ENCODE measurements around the gene TRIM2.

DNA sequence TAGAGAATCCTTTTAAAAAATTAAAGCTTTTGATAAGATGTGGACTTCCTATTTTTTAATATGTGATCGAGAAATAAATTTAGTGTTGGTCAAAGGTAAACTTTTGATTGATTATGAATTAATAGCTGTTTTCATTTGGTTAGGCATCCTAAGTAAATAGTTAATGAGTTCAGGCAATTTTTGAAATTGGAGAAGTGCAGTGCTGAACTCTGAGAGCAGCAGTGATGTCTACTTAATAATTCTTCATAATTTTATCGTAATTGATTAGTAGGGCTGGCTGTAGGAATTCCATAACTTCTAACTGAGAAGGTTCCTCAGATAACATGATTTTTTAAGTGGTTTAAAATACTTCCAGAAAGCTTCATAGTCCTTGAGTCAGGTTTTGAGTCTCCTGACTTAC, 141.8 kb downstream of the TRIM2 start:
- TF ChIP-seq, protein P1, sequence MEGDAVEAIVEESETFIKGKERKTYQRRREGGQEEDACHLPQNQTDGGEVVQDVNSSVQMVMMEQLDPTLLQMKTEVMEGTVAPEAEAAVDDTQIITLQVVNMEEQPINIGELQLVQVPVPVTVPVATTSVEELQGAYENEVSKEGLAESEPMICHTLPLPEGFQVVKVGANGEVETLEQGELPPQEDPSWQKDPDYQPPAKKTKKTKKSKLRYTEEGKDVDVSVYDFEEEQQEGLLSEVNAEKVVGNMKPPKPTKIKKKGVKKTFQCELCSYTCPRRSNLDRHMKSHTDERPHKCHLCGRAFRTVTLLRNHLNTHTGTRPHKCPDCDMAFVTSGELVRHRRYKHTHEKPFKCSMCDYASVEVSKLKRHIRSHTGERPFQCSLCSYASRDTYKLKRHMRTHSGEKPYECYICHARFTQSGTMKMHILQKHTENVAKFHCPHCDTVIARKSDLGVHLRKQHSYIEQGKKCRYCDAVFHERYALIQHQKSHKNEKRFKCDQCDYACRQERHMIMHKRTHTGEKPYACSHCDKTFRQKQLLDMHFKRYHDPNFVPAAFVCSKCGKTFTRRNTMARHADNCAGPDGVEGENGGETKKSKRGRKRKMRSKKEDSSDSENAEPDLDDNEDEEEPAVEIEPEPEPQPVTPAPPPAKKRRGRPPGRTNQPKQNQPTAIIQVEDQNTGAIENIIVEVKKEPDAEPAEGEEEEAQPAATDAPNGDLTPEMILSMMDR (IDR thresholded peaks at IDR 0.05) = no peak
- no peak for TF ChIP-seq POLR2A (IDR thresholded peaks at IDR 0.05)

Data from thyroid gland (tissue), 4 donors.